AG04450 (cell line): ENCODE results near the gene TECTA. TPM values are rescaled to one million over a fixed set of nuclear protein-coding genes. Genes with fewer than 3 reads are reported as not detected.

ENCODE experiments used
- CTCF ChIA-PET: fragments of 300-600, 350-600 bp; formaldehyde crosslinking; extraction: SDS; loops from one replicate; lab custom pipeline; 2022; ENCODE audit warnings: antibody characterized with exemption, inconsistent platforms; lab: Charles Lee
- POLR2A ChIA-PET: fragments of 350-600 bp; formaldehyde crosslinking; extraction: SDS; loops from one replicate; lab custom pipeline; 2021; ENCODE audit warnings: antibody characterized with exemption, inconsistent platforms; lab: Yijun Ruan, JAX
- DNase-seq: peaks from one replicate; pipeline ENCODE4 v3.0.0-alpha.2; 2011; ENCODE audit warnings: low read depth, low spot score
- H3K27ac ChIP-seq: one replicate; pipeline ENCODE4 v1.5.1; 2012; ENCODE audit warnings: low read depth, low read length, control low read depth
- H3K27me3 ChIP-seq: one replicate; pipeline ENCODE4 v1.6.0; 2012; ENCODE audit warnings: low read length; ENCODE audit not compliant: control insufficient read depth, insufficient read depth
- H3K4me3 ChIP-seq: 2 replicates; pipeline ENCODE4 v1.5.1; 2011; ENCODE audit warnings: mild to moderate bottlenecking, low read depth, low read length, control low read depth
- H3K9me3 ChIP-seq: 2 replicates; pipeline ENCODE4 v1.5.1; 2012; ENCODE audit warnings: low read length; ENCODE audit not compliant: control insufficient read depth, insufficient read depth
- CTCF ChIP-seq: IDR thresholded peaks from 2 replicates; pipeline ENCODE4 v1.5.1; 2011; ENCODE audit warnings: low read depth, low read length, control low read depth, inconsistent platforms
- polyA plus RNA-seq: library from polyadenylated mRNA; depleted of rRNA; stranded (reverse); fragments of >200 nt; gene quantifications from 2 replicates; pipeline ENCODE4 v1.2.3, GENCODE V29; 2011

Gene TECTA
- polyA plus RNA-seq, 1 experiment, result 0.37 TPM

GRCh38 chr11:121132211-121132976 lies 31.4 kb downstream of the TECTA start:
- CTCF ChIA-PET, result no interaction called here
- no peaks in the 10 kb centered on the region for H3K27me3 ChIP-seq
- H3K4me3 ChIP-seq, result no peak overlapping the region
- no peak for DNase-seq
- no peak overlapping the region for H3K27ac ChIP-seq
- POLR2A ChIA-PET, result no interaction called here
- no peak for TF ChIP-seq CTCF
- H3K9me3 ChIP-seq, result no peaks in the 10 kb centered on the region; the same call in 1 of the 2 replicates

DNA sequence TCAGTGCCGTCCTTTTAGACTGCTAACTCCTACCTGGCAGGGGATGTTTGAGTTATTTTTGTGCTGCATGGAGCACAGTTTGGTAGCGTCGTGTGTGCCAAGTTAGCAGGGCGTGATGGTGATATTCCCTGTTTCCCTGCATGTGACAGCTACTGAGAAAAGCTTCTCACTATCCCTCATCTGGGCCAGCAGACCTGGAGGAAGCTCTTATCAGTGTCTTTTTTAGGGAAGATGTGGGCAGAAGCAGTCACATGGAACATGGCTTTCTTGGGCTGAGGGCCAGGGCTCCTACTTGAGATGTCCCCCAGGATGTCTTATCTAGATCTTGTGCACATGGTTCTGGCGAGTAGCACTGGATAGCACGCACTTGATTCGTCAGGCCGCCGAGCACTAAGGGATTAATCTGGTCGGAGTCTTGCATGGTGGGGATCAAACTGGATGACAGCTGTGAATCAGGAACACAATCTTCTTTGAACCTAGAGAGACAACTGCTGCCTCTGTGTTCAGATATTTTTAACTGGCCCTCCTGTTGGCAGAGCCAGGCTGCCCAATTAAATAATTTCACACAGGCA lies 33.8 kb downstream of the TECTA start:
- ChIA-PET POLR2A (no interaction called here), CTCF (no interaction called here)
- no peaks in the 10 kb centered on the region for H3K27me3 ChIP-seq
- no peak for TF ChIP-seq CTCF
- H3K9me3 ChIP-seq, result no peaks in the 10 kb centered on the region; the same call in 1 of the 2 replicates
- no peak for DNase-seq
- no peak overlapping the region for H3K27ac ChIP-seq
- H3K4me3 ChIP-seq, result no peak overlapping the region

DNA sequence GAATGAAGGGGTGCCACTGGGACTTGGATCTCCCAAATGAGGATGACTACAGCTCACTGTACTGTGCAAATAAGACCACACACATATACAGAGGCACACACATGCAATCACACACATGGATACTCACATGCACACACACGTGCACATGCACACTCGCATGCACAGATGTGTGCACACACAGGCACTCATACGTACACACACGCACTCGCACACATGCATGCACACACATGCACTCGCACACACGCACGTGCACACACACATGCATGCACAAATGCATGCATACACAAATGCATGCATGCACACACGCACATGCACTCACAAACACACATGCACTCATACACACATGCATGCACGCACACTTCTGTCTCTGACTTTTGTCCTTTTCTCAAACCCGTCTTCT lies 36.0 kb downstream of the TECTA start:
- Histone ChIP-seq H3K27ac (no peak overlapping the region), H3K4me3 (no peak overlapping the region), H3K27me3 (peaks cover 5% of the 10 kb centered on the region), H3K9me3 (no peaks in the 10 kb centered on the region)
- no peak for TF ChIP-seq CTCF
- POLR2A ChIA-PET, result no interaction called here
- DNase-seq, result no peak
- CTCF ChIA-PET, result no interaction called here

DNA sequence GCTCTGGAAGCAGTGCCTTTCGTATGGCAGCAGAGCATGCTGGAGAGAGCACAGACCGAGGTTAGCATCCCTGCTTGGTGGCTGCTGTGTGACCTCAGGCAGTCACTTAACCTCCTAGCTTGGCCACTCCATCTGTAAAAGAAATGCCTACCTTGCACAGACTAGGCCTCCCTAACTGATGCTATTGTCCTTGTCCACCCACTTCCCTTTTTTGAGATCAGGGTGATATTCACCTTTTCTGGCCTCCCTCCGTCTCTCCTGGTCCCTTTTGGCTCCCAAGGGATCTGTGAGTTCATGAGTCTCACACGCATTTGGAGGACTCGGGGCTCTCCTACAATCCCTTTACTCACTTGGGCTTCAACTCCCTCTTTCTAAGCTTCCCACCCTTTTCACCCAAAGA lies 37.2 kb downstream of the TECTA start:
- no peak for TF ChIP-seq CTCF
- DNase-seq, result no peak
- Histone ChIP-seq H3K27me3 (peaks cover 9% of the 10 kb centered on the region), H3K27ac (no peak overlapping the region), H3K9me3 (no peaks in the 10 kb centered on the region), H3K4me3 (no peak overlapping the region)
- POLR2A ChIA-PET, result no interaction called here
- CTCF ChIA-PET, result no interaction called here

GRCh38 chr11:121140369-121140768 lies 39.3 kb downstream of the TECTA start:
- no peak for TF ChIP-seq CTCF
- no peaks in the 10 kb centered on the region for H3K9me3 ChIP-seq
- ChIA-PET CTCF (no interaction called here), POLR2A (no interaction called here)
- no peak overlapping the region for H3K27ac ChIP-seq
- DNase-seq, result no peak
- peaks cover 15% of the 10 kb centered on the region for H3K27me3 ChIP-seq
- H3K4me3 ChIP-seq, result no peak overlapping the region
